Keratinocyte (primary cell): ENCODE results near the gene IPO8.

Experiments
- CTCF ChIP-seq, 3 experiments: IDR thresholded peaks in 1 of 3; conservative IDR thresholded peaks in 1 of 3; optimal IDR thresholded peaks in 1 of 3; 2 replicates in 2 of 3; 3 replicates in 1 of 3; pipeline versions ENCODE3 to v1.5.1; 2011; ENCODE audit warnings: low read length in 3 of 3, mild to moderate bottlenecking in 3 of 3, moderate library complexity in 2 of 3, control low read depth in 1 of 3, inconsistent platforms in 1 of 3; ENCODE audit not compliant: insufficient read depth in 2 of 3; ENCODE audit errors: extremely low read depth in 1 of 3
- EZH2 ChIP-seq: IDR thresholded peaks from one replicate; pipeline ENCODE4 v1.6.1; 2012; ENCODE audit warnings: inconsistent platforms, mild to moderate bottlenecking, low read length, moderate library complexity

- TF ChIP-seq CTCF (optimal IDR thresholded peaks at IDR 0.05 in 1 of 3, IDR thresholded peaks at IDR 0.05 in 1 of 3, conservative IDR thresholded peaks at IDR 0.05 in 1 of 3; ENCODE audit: extremely low read depth in 1 of 3, insufficient read depth in 2 of 3, low read length in 3 of 3) (no peak), EZH2 (no peak)
These were observed 30.1 kb upstream of the IPO8 start for GRCh38 chr12:30725739-30726138.
